Measurements from ENCODE around the gene ANKS1A.
A peak's percentile ranks its signal among the peaks of the same experiment; 100 is the strongest.
"Not testable (repeated sequence)": the region's sequence is repeated elsewhere in the genome, so short reads cannot be mapped to it uniquely, and the experiment has no call there.

Gene ANKS1A

DNA sequence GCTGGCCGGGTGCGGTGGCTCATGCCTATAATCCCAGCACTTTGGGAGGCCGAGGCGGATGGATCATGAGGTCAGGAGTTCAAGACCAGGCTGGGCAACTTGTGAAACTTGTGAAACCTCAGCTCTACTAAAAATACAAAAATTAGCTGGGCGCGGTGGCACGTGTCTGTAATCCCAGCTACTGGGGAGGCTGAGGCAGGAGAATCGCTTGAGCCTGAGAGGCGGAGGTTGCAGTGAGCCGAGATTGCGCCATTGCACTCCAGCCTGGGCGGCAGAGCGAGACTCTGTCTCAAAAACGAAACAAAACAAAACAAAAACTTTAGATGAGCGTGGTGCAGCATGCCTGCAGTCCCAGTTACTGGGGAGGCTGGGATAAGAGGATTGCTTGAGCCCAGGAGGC is 3.2 kb upstream of the ANKS1A start:
- not testable (repeated sequence) for H3K4me3 ChIP-seq (ENCODE audit: low read length); H3K27me3 ChIP-seq (ENCODE audit: insufficient read depth, low read length); H3K4me1 ChIP-seq (ENCODE audit: insufficient read depth, low read length); H3K9me3 ChIP-seq (ENCODE audit: insufficient read depth, low read depth, low read length); H3K27ac ChIP-seq (ENCODE audit: low read depth, low read length); H3K9ac ChIP-seq (ENCODE audit: low read depth, low read length)
- H3K36me3 ChIP-seq (ENCODE audit: insufficient read depth, low read length) = peaks cover 41% of the 10 kb centered on the region
- 98% methylated on average over 15 of the region's 15 CpGs for WGBS

DNA sequence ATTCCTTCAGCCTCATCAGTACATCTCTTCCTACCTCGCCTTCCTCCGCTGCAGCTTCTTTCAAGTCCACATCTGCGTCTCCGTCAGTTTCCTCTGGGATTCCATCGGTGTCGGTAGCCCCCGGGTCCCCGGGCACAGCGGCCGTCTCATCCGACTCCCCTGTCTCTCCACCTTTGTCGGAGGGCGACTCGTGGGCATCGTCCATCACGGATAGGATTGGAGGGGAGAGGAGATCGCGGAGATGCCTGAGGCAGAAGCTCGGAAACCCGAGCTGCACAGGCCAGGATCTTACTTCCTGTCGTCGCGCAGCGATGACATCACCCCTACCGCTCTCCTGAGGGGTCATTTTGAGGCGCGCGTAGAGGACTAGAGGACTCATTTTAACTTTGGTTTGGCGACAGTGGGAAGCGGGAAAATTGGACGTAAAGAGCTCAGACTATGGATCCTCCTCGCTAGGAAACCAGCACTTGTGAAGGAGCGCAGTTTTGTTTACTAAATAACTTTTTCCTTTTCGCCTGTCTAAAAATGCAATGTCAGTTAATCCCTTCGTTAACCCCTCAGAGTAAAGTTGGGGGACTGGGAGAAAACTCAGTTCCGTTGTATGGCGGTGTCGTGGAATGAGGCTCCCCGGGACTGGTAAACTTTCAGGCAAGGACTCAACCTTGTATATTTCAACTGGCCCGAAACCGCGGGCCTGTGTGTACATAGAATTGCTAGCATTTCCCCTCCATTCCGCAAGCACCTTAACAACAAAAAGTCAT is 1.1 kb upstream of the ANKS1A start, which contains the start of gene TAF11:
TAF11 (minus strand) TSS at position 290 of the 761 bp plus-strand sequence; CDS start at position 205, 85 bp downstream.
- H3K36me3 ChIP-seq (ENCODE audit: insufficient read depth, low read length) = peaks cover 25% of the 10 kb centered on the region
- peaks cover 2% of the 10 kb centered on the region; the same call in 1 of the 2 replicates for H3K4me1 ChIP-seq (ENCODE audit: insufficient read depth, low read length)
- no peaks in the 10 kb centered on the region for H3K27me3 ChIP-seq (ENCODE audit: insufficient read depth, low read length)
- under 1% methylated on average over 43 of the region's 43 CpGs for WGBS
- H3K4me3 ChIP-seq (ENCODE audit: low read length) = peak within 1 kb of the TSS; percentile 75
- peak within 1 kb of the TSS; percentile 83 for H3K27ac ChIP-seq (ENCODE audit: low read depth, low read length)
- H3K9ac ChIP-seq (ENCODE audit: low read depth, low read length) = peak within 1 kb of the TSS; percentile 75
- no peaks in the 10 kb centered on the region for H3K9me3 ChIP-seq (ENCODE audit: insufficient read depth, low read depth, low read length)

DNA sequence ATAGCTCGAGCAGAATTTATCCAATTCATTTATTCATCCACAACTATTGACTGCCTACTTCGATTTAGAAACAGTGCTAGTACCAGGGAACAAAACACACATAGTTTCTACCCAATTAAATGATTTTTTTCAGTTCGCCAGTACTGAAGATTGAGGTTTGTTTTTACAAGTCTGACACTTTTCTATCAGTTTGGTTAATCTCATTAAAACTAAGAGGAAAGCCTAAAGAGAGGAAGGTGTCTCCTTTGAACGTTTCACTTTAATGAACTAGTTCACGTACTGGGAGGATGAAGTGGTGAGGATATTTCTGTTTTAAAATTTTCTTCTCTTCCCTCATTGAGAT is 570 bp upstream of the ANKS1A start:
- H3K9me3 ChIP-seq (ENCODE audit: insufficient read depth, low read depth, low read length) = no peaks in the 10 kb centered on the region
- whole genome bisulfite sequencing = under 1% methylated on average over 4 of the region's 5 CpGs
- peaks cover 2% of the 10 kb centered on the region; the same call in 1 of the 2 replicates for H3K4me1 ChIP-seq (ENCODE audit: insufficient read depth, low read length)
- peaks cover 20% of the 10 kb centered on the region for H3K36me3 ChIP-seq (ENCODE audit: insufficient read depth, low read length)
- H3K27ac ChIP-seq (ENCODE audit: low read depth, low read length) = peak overlapping the region; percentile 83
- H3K4me3 ChIP-seq (ENCODE audit: low read length) = peak overlapping the region; percentile 75
- peak overlapping the region; percentile 75 for H3K9ac ChIP-seq (ENCODE audit: low read depth, low read length)
- H3K27me3 ChIP-seq (ENCODE audit: insufficient read depth, low read length) = no peaks in the 10 kb centered on the region

DNA sequence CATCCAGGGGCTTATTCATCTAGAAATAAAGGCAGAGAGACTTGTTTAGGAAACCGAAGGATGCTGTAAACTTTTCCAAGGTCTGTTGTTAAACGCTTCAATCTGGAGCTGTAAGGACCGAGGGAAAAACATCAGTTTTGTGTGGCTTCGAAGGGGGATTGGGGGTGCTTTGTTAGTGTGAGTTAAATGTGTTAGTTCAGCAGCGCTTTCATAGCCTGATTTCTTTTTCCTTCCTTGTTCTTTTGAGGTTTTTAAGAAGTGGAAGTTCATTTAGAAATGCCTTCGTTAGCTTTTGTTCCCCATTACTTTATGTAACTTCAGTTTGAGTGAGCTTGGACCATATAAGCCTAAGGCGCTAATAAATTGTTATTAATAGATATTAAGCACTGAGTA is 1.5 kb downstream of the ANKS1A start:
- peak overlapping the region; percentile 75 for H3K4me3 ChIP-seq (ENCODE audit: low read length)
- H3K9me3 ChIP-seq (ENCODE audit: insufficient read depth, low read depth, low read length) = no peaks in the 10 kb centered on the region
- no peak overlapping the region for H3K27ac ChIP-seq (ENCODE audit: low read depth, low read length)
- no peaks in the 10 kb centered on the region for H3K36me3 ChIP-seq (ENCODE audit: insufficient read depth, low read length)
- H3K27me3 ChIP-seq (ENCODE audit: insufficient read depth, low read length) = no peaks in the 10 kb centered on the region
- 0 out of 2 replicates have a peak overlapping the region, but pooled peaks have one; percentile 72 for H3K9ac ChIP-seq (ENCODE audit: low read depth, low read length)
- peaks cover 2% of the 10 kb centered on the region for H3K4me1 ChIP-seq (ENCODE audit: insufficient read depth, low read length)
- 75% methylated on average over 5 of the region's 7 CpGs for WGBS

DNA sequence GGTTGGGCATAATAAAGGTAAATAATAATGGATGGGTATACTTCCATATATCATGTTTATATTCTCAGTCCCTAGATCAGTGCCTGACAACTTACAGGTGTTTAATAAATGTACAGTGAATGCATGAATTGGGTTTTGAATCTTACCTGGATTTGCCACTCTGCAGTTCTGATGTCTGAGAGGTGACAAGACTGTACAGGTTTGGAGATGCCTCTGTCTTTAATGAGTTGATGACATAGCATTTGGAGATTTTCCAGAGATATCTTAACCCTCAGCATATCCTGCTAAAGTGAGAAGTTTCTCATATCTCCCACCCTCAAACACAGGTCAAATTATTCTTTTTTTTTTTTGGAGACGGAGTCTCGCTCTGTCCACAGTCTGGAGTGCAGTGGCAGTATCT is 2.2 kb downstream of the ANKS1A start:
- H3K27ac ChIP-seq (ENCODE audit: low read depth, low read length) = no peak overlapping the region

DNA sequence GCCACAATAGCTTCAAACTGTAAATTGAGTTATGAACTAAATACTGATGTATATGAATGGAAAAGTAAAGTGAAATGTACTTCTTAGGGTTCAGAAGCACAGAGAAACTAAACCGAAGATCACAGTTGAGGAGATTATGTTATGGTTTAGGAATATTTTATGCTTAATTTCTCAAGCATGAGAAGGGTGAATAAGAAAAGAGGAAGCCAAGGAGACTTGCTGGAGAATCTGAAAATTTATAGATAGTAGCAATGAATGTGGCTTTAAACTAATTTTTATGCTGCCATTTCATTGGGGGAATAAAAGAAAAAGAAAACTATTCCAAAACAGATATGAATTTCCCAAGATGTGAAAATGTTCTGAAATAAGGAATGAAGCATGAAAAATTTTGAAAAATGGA is 5.6 kb downstream of the ANKS1A start:
- no peaks in the 10 kb centered on the region for H3K9me3 ChIP-seq (ENCODE audit: insufficient read depth, low read depth, low read length)
- no peaks in the 10 kb centered on the region; the same call in none of the 2 replicates for H3K4me1 ChIP-seq (ENCODE audit: insufficient read depth, low read length)
- no peak overlapping the region for H3K27ac ChIP-seq (ENCODE audit: low read depth, low read length)
- no peaks in the 10 kb centered on the region for H3K36me3 ChIP-seq (ENCODE audit: insufficient read depth, low read length)
- no peak overlapping the region for H3K9ac ChIP-seq (ENCODE audit: low read depth, low read length)
- no peak overlapping the region for H3K4me3 ChIP-seq (ENCODE audit: low read length)
- H3K27me3 ChIP-seq (ENCODE audit: insufficient read depth, low read length) = no peaks in the 10 kb centered on the region
- WGBS = 91% methylated on average over 1 of the region's 1 CpG

More for the DNA sequence above, 2.2 kb downstream of the ANKS1A start:
- Histone ChIP-seq H3K27me3 (ENCODE audit: insufficient read depth, low read length) (no peaks in the 10 kb centered on the region), H3K4me1 (ENCODE audit: insufficient read depth, low read length) (peaks cover 2% of the 10 kb centered on the region), H3K36me3 (ENCODE audit: insufficient read depth, low read length) (no peaks in the 10 kb centered on the region), H3K4me3 (ENCODE audit: low read length) (no peak overlapping the region), H3K9me3 (ENCODE audit: insufficient read depth, low read depth, low read length) (no peaks in the 10 kb centered on the region), H3K9ac (ENCODE audit: low read depth, low read length) (no peak overlapping the region)
- 90% methylated on average over 2 of the region's 2 CpGs for WGBS

DNA sequence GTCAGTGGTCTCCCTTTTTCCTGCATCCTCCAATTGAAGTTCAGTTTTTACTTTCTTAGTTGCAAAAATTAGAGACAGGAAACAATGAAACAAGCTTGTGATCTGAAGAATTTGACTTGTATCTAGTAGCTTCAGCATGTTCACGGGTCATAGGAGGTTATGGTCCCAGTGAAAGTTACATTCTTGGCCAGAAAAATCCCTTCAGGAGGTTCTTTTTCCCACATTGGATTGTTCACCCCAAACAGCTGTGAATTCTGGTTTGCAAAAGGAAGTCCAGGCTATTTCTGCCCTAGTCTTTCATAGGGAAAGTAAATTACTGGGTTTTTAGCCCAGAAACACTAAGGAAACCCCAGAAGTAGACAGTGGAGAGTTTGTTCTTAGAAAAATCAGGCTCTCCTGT is 8.1 kb downstream of the ANKS1A start:
- Histone ChIP-seq H3K27me3 (ENCODE audit: insufficient read depth, low read length) (no peaks in the 10 kb centered on the region), H3K9me3 (ENCODE audit: insufficient read depth, low read depth, low read length) (no peaks in the 10 kb centered on the region), H3K27ac (ENCODE audit: low read depth, low read length) (no peak overlapping the region), H3K4me1 (ENCODE audit: insufficient read depth, low read length) (no peaks in the 10 kb centered on the region; the same call in 1 of the 2 replicates), H3K36me3 (ENCODE audit: insufficient read depth, low read length) (no peaks in the 10 kb centered on the region), H3K9ac (ENCODE audit: low read depth, low read length) (no peak overlapping the region), H3K4me3 (ENCODE audit: low read length) (no peak overlapping the region)
- 89% methylated on average over 1 of the region's 1 CpG for WGBS

DNA sequence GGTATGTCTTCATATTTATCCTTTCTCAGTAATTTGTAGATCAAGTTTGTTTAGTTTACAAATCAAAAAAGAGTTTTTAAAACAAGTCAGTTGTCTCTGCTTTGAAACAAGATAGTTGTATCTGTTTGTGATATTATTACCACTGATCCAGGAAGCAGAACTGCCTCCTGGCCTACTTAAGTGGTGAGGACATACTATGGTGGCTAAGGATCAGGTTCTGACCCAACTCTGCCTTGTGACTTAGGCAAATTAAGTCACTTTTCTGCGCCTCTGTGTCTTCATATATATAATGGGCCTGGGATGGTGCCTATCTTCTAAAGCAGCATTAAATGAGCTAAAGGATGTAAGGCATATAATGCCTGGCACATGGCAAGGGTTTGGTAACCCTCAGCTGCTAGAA is 8.7 kb downstream of the ANKS1A start:
- no peak overlapping the region for H3K9ac ChIP-seq (ENCODE audit: low read depth, low read length)
- no peaks in the 10 kb centered on the region for H3K36me3 ChIP-seq (ENCODE audit: insufficient read depth, low read length)
- no peaks in the 10 kb centered on the region for H3K27me3 ChIP-seq (ENCODE audit: insufficient read depth, low read length)
- H3K9me3 ChIP-seq (ENCODE audit: insufficient read depth, low read depth, low read length) = no peaks in the 10 kb centered on the region
- H3K4me1 ChIP-seq (ENCODE audit: insufficient read depth, low read length) = no peaks in the 10 kb centered on the region; the same call in 1 of the 2 replicates
- WGBS = 97% methylated on average over 1 of the region's 1 CpG
- H3K27ac ChIP-seq (ENCODE audit: low read depth, low read length) = no peak overlapping the region
- no peak overlapping the region for H3K4me3 ChIP-seq (ENCODE audit: low read length)

DNA sequence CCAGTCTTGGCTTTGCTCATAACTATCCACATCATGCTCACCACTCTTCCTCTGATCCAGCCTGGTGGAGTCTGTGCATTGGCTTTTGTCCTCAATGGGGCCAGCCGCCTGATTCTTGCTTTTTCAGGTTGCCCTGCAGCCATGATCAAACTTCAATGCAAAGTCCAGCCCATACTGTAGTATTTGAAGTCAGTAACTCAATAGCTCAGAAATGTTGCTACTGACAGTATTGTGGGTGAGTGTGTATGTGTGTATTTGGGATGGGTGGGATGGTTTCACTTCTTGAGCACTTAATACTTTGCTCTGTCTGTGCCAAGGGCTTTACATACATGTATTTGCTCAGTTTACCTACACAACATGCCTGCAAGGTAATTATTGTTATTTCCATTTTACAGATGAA is 10.7 kb downstream of the ANKS1A start:
- 88% methylated on average over 1 of the region's 1 CpG for WGBS
- not testable (repeated sequence) for H3K36me3 ChIP-seq (ENCODE audit: insufficient read depth, low read length); H3K4me3 ChIP-seq (ENCODE audit: low read length); H3K9ac ChIP-seq (ENCODE audit: low read depth, low read length); H3K27ac ChIP-seq (ENCODE audit: low read depth, low read length); H3K9me3 ChIP-seq (ENCODE audit: insufficient read depth, low read depth, low read length); H3K4me1 ChIP-seq (ENCODE audit: insufficient read depth, low read length); H3K27me3 ChIP-seq (ENCODE audit: insufficient read depth, low read length)

DNA sequence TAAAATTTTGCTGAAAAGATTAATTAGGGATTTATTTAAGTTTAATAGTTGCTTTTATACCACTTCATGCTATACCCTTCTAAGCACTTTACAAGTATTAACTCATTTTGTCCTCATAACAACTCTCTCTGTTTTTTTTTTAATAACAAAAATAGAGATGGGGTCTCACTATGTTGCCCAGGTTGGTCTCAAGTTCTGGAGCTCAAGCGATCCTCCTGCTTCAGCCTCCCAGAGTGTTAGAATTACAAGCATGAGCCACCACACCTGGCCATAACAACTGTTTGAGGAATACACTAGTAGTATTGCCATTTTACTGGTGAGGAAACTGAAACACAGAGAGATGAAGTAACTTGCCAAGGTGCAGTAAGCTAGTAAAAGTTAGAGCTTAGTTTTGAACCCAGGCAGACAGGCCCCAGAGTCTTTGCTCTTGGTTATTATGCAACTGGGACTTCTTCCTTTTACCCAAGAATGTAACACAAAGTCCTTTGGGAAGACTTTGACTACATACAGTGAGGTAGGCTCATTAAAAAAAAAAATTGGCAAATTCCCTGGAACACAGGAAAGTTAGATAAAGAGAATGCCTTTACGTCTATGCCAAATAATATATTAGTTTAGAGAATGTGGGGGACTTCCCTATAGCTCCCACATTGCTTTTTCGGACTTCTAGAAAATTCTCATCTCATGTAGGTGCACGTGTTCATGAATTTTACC is 11.4 kb downstream of the ANKS1A start:
- H3K9ac ChIP-seq (ENCODE audit: low read depth, low read length) = no peak overlapping the region
- no peaks in the 10 kb centered on the region for H3K27me3 ChIP-seq (ENCODE audit: insufficient read depth, low read length)
- H3K9me3 ChIP-seq (ENCODE audit: insufficient read depth, low read depth, low read length) = no peaks in the 10 kb centered on the region
- no peak overlapping the region for H3K4me3 ChIP-seq (ENCODE audit: low read length)
- no peaks in the 10 kb centered on the region for H3K36me3 ChIP-seq (ENCODE audit: insufficient read depth, low read length)
- 92% methylated on average over 4 of the region's 4 CpGs for WGBS
- H3K27ac ChIP-seq (ENCODE audit: low read depth, low read length) = no peak overlapping the region
- H3K4me1 ChIP-seq (ENCODE audit: insufficient read depth, low read length) = no peaks in the 10 kb centered on the region

DNA sequence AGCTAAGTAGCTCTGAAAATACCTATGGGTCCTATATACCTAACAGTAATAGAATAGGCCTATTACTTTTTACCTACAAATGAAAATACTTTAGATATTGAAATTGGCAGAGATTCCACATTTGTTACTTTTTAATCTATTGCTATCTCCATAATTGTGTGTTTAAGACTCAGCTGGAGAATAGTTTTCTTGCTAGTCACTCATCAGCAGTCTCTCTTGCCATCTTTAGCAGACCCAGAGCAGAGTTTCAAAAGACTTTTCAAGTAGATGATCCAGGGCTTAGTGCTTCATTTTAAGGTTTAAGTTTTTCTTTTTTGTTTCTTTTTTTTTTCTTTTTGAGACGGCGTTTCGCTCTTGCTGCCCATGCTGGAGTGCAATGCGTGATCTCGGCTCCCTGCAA is 12.9 kb downstream of the ANKS1A start:
- Histone ChIP-seq H3K27me3 (ENCODE audit: insufficient read depth, low read length) (no peaks in the 10 kb centered on the region), H3K27ac (ENCODE audit: low read depth, low read length) (no peak overlapping the region), H3K9ac (ENCODE audit: low read depth, low read length) (no peak overlapping the region), H3K36me3 (ENCODE audit: insufficient read depth, low read length) (no peaks in the 10 kb centered on the region), H3K4me1 (ENCODE audit: insufficient read depth, low read length) (no peaks in the 10 kb centered on the region), H3K4me3 (ENCODE audit: low read length) (no peak overlapping the region), H3K9me3 (ENCODE audit: insufficient read depth, low read depth, low read length) (no peaks in the 10 kb centered on the region)
- WGBS = 95% methylated on average over 5 of the region's 5 CpGs
